Osteocyte (in vitro differentiated cells): ENCODE data around the gene KCNQ2. TPM values are rescaled to one million over a fixed set of nuclear protein-coding genes. Genes with fewer than 3 reads are reported as not detected.

Experiments used
- DNase-seq: peaks from one replicate; pipeline ENCODE4 v3.0.0; 2021; ENCODE audit warnings: mixed read lengths; ENCODE audit not compliant: unreplicated experiment; ENCODE audit errors: extremely low spot score
- H3K27ac Mint-ChIP-seq: one replicate; pipeline ENCODE4 v1.8.0; 2021; ENCODE audit warnings: mild to moderate bottlenecking, mixed read lengths; ENCODE audit not compliant: unreplicated experiment
- H3K27me3 Mint-ChIP-seq: one replicate; pipeline ENCODE4 v1.8.0; 2021; ENCODE audit warnings: mixed read lengths; ENCODE audit not compliant: unreplicated experiment
- H3K36me3 Mint-ChIP-seq: one replicate; pipeline ENCODE4 v1.8.0; 2021; ENCODE audit warnings: mixed read lengths; ENCODE audit not compliant: unreplicated experiment
- H3K4me1 Mint-ChIP-seq: one replicate; pipeline ENCODE4 v1.8.0; 2021; ENCODE audit warnings: mixed read lengths; ENCODE audit not compliant: unreplicated experiment
- H3K4me3 Mint-ChIP-seq: one replicate; pipeline ENCODE4 v1.8.0; 2021; ENCODE audit warnings: mild to moderate bottlenecking, moderate library complexity, mixed read lengths; ENCODE audit not compliant: unreplicated experiment
- H3K9me3 Mint-ChIP-seq: one replicate; pipeline ENCODE4 v1.8.0; 2021; ENCODE audit warnings: mixed read lengths; ENCODE audit not compliant: unreplicated experiment
- CTCF ChIP-seq: fragments of 200-600 bp; sonication (generic); IDR thresholded peaks from 2 replicates; pipeline ENCODE4 v1.5.0; 2021; ENCODE audit warnings: antibody characterized with exemption, mild to moderate bottlenecking, moderate library complexity
- total RNA-seq: library from RNA; stranded (reverse); gene quantifications from 2 replicates; pipeline ENCODE4 v1.2.1, GENCODE V29; 2021

The KCNQ2 gene
- total RNA-seq, 1 donor from 2014 or later, result not detected

- H3K27me3 Mint-ChIP-seq, result peaks cover 5% of the 10 kb centered on the region
- H3K27ac Mint-ChIP-seq, result no peak overlapping the region
- no peak for DNase-seq
- no peaks in the 10 kb centered on the region for H3K36me3 Mint-ChIP-seq
- no peak overlapping the region for H3K4me3 Mint-ChIP-seq
- no peaks in the 10 kb centered on the region for H3K9me3 Mint-ChIP-seq
- peaks cover 4% of the 10 kb centered on the region for H3K4me1 Mint-ChIP-seq
- no peak for TF ChIP-seq CTCF
These were observed 17.5 kb downstream of the KCNQ2 start for GRCh38 chr20:63454731-63455567.

GRCh38 chr20:63452821-63453523 is 19.5 kb downstream of the KCNQ2 start:
- Mint-ChIP-seq H3K27ac (no peak overlapping the region), H3K4me1 (peaks cover 4% of the 10 kb centered on the region), H3K36me3 (no peaks in the 10 kb centered on the region), H3K9me3 (no peaks in the 10 kb centered on the region), H3K27me3 (peaks cover 5% of the 10 kb centered on the region), H3K4me3 (no peak overlapping the region)
- no peak for DNase-seq
- TF ChIP-seq CTCF, result no peak

- H3K4me1 Mint-ChIP-seq, result peaks cover 4% of the 10 kb centered on the region
- no peak for DNase-seq
- no peaks in the 10 kb centered on the region for H3K36me3 Mint-ChIP-seq
These were observed 20.1 kb downstream of the KCNQ2 start for GRCh38 chr20:63452341-63452740.

GRCh38 chr20:63451821-63452220 is 20.6 kb downstream of the KCNQ2 start:
- Mint-ChIP-seq H3K27me3 (peaks cover 5% of the 10 kb centered on the region), H3K4me1 (peaks cover 4% of the 10 kb centered on the region), H3K36me3 (no peaks in the 10 kb centered on the region), H3K4me3 (no peak overlapping the region), H3K9me3 (no peaks in the 10 kb centered on the region), H3K27ac (no peak overlapping the region)
- DNase-seq, result no peak
- no peak for TF ChIP-seq CTCF

More at GRCh38 chr20:63452341-63452740, 20.1 kb downstream of the KCNQ2 start:
- no peaks in the 10 kb centered on the region for H3K9me3 Mint-ChIP-seq
- H3K27ac Mint-ChIP-seq, result no peak overlapping the region
- TF ChIP-seq CTCF, result no peak
- H3K4me3 Mint-ChIP-seq, result no peak overlapping the region
- peaks cover 5% of the 10 kb centered on the region for H3K27me3 Mint-ChIP-seq
